DMS79 (cell line): Measurements from ENCODE around the gene GOLT1A.
A peak's percentile ranks its signal among the peaks of the same experiment; 100 is the strongest.

Experiments used
- DNase-seq: peaks from one replicate; lab custom pipeline; 2025; lab: John Stamatoyannopoulos, UW

The GOLT1A gene

DNA sequence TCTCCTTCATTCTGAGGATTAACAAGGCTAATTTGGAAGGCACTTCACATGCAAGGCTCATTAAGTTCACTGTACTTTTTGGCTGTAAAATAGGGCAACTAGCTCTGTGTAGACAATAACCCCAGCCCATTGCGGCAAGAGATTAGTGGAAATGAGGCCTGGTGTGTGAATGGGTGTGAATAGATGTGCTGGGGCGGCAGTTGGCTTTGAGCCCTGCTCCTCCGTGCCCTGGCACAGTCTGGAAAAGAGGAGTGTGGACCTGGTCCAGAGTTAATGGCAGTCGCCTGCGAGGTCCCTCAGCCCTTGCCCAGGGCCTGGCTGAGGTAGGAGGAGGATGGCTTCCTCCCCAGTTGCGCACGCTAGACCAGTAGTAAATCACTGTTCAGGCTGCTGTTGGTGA is 22.3 kb downstream of the GOLT1A start:
- peak; percentile 50 for DNase-seq

GRCh38 chr1:204190212-204191211 is 23.3 kb downstream of the GOLT1A start:
- no peak for DNase-seq

- no peak for DNase-seq
These were observed 24.7 kb downstream of the GOLT1A start for GRCh38 chr1:204188959-204189639.

- DNase-seq = no peak
These were observed 27.2 kb downstream of the GOLT1A start for GRCh38 chr1:204186597-204186996.

DNA sequence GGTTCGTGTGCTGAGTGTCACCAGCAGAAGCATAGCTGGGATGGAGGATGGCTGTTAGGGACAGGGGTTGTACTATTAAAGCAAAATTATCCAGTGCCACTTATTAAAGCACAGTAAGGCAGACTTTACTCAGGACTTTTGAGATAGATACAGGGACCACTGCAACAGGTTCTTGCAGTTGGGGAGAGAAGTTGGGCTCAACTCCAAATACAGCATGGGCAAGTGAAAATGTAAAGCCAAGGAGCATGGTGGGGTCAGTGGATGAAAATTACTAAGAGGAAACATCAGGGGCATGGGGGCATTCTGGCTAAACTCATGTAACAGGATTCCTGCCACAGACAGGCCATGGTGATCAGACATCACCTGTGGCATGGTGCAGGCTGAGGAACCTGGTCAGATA is 32.7 kb downstream of the GOLT1A start:
- no peak for DNase-seq

- DNase-seq = no peak
These were observed 33.7 kb downstream of the GOLT1A start for GRCh38 chr1:204180133-204180532.

DNA sequence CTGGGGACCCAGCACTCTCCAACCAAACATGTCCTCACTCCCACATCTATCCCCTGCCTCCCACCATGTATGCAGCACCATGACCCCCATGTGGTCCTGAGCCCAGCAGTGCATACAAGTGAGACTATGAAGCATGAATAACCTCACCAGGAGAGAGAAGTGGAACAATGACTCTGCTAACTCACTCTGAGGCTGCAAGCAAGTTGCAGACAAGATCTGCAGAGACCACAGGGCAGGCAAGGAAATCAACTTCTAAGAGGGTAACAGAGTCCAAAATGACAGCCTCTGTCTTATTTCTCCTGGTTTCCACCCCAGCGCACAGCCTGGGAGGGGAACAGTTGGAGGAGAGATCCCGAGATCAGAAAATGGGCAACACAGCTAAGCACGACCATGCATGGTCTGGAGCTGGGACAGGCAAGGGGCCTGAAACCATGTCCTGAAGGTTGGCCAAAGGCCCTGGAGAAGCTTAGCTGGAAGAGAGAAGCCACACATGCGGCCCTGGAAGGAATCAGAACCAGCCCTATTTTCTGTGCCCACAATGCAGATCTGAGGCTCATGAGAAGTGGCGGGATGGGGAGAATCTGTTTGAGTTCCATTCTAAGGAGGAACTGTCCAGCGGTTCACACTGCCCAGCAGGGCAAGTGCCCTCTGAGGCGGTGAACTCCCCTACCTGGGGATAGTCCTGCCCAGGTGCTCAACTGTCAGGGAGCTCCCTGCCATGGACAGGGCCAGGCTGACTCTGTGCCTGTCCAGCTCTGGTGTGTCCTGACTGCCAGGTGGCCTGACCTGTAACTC is 35.1 kb downstream of the GOLT1A start:
- DNase-seq = no peak

DNA sequence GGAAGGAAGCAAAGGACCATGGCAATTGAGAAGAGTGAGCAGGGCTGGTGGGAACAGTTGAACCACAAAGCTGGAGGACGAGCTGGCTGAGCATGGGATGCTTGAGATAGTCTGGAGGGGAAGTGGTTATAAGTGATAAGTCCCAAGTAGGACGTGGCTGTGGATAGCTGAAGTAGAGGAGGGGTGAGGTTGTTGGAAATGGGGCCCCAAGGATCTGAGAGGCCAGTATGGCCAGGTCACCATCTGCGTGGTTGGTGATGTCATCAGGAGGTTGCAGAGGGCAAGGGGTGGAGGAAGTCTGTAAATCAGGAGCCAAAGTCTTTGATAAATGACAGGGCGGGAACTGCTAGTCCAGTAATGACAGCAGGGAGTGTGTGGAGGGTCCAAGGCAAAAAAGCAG is 36.7 kb downstream of the GOLT1A start:
- DNase-seq = no peak

DNA sequence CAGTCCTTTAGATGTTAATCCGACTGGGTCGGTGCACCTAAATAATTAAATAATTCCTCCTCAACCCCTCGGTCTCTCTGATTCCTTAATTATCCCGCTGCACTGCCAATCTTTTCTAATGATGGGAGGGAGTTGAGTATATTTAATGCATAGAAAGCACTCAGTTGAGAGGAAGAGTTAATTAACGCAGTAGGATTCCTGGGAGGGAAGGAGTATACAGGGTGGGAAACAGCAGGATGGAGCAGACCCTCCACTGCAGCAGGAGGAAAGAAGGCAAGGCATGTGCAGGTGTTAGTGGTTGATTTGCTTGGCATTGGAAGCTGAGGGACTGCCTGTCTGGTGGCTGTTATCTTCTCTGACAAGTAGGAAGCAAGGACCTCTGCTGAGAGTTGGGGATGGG is 37.7 kb downstream of the GOLT1A start:
- no peak for DNase-seq

DNA sequence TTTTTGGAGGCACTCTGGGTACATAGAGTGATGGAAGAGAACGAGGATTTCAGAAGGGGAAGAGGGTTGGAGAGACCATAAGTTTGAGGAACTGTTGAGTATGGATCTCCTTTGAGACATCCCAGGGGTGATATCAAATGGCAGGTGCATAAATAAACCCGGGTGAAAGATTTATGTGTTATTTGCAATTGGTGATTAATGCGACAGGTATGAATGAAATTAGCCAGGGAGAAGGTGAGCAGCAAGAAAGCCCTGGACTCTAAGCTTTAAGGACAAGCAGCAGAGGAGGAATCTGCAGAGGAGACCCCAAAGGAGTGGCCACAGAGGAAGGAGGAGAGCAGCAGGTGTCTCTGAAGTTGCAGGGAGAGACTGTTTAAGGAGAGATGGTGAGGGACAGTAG is 38.8 kb downstream of the GOLT1A start:
- no peak for DNase-seq

DNA sequence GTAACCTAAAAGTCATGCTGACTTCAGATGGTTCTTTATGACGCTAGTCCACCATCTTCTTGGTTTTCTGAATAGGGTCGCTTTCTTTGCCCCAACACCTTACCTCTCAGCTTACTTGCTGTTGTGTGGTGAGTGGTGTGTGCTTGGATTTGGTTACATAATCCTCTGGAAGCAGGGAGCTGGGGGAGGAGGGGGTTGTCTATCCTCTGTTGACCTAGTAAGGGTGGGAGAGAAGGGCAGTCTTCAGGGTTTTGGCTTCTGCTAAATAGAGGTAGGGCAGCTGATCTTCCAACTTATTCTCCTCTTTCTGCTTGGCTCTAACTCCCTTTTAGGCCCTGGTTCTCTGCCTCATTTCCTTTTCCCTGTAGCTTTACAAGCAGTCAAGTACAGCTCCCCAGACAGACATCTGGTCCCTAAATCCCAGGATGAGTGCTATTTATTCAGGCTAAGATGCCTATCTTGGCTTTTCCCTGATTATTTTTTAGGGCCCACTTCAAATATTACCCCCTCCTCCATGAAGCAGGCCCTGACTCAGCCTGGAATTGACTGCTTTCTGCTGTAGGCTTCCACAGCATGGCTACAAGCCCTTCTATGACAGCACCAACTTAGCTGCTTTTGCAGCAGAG is 41.3 kb downstream of the GOLT1A start:
- DNase-seq = no peak

GRCh38 chr1:204171751-204172178 is 42.0 kb downstream of the GOLT1A start:
- no peak for DNase-seq

GRCh38 chr1:204170494-204171155 is 43.2 kb downstream of the GOLT1A start:
- DNase-seq = no peak

DNA sequence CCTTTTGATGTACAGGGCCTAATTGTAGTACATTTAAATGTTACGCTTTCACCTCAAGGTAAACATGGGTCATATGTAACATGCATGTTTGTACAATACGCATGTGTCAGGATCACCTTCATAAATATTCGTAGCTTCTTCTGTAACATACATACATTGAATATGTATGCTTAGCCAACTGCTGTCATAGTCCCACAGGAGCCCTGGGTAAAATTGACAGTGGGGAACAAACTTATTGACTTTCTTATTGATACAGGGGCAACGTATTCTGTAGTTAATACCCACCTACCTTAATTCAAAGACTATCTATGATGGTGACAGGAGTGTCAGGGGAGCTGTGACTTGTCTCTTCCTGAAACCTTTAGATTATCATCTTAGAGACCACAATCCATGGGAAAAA is 43.9 kb downstream of the GOLT1A start:
- DNase-seq = no peak

DNA sequence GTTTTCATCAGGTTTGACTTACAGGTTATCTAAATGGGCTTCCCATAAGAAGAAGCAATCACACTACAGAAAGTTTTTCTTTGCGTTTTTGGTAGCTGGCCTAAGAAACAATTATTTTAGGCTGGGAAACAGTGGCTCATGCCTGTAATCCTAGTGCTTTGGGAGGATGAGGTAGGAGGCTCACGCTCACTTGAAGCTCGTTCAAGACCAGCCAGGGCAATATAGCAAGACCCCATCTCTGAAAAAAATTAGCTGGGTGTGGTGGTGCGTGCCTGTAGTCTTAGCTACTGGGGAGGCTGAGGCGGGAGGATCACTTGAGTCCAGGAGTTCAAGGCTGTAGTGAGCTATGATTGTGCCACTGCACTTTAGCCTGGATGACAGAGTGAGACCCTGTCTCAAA is 46.1 kb downstream of the GOLT1A start:
- no peak for DNase-seq

DNA sequence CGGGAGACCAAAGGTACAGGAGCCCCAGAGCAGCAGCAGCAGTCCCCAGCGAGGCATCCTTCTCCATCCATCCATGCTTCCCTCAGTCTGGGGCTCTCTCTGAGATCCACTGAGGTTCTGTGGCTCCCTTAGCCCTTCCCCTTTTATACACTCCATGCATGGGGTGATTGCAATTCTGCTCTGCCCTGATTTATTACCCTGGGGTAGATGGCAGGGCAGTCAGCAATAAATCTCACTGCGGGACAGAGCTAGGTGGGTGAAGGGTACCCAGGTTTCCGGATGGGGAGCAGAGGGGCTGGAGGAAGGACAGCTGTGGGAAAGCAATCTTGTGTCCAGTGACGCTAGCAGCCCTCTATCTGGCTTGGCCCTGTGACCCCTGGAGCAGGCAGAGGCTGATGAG is 47.6 kb downstream of the GOLT1A start, which contains the start of gene REN:
Gene REN, minus strand, starts transcription at position 119 of the 400 bp plus-strand sequence. Its CDS starts 44 bp downstream, at position 75.
- DNase-seq = no peak

- DNase-seq = peak; percentile 66
These were observed 51.2 kb downstream of the GOLT1A start for GRCh38 chr1:204162494-204163074.

DNA sequence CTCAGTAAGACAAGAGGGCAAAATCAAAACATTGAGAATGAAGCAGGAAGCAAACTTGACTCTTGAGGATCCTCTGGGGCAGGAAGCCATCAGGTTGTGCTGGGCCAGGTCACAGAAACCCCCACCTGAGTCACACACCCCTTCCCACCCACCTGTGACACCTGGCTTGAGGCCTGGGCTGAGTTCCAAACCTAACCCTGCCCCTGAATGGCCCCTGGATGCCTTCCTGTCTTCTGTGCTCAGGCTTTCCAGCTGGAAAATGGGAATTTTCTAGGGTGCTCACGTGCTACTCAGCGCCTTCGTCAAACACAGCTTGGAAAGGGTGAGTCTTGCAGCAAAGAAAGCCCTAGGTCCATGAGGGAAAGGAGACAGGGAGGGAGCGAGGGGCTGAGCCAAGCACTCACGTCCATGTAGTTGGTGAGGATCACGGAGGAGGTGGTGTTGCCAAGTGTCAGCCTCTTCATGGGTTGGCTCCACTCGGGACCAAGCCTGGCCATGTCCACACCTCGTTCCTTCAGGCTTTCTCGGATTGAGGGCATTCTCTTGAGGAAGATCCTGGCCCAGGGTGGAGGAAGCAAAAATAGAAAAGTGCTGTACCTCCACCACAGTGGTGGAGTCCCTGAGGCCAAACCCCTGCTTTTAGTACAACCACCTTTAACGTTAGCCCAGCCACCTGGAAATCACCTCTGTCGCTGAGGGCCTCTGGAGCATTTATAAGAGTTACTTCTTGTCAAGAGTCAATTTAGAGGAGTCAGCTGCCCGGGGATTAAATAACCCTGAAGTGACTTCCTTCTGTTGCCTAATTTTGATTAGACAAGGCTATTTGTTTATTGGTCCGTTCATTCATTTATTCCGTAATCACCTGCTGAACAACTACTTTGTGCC is 51.9 kb downstream of the GOLT1A start:
- no peak for DNase-seq

- no peak for DNase-seq
These were observed 55.8 kb downstream of the GOLT1A start for GRCh38 chr1:204157962-204158361.

- DNase-seq = no peak
These were observed 57.9 kb downstream of the GOLT1A start for GRCh38 chr1:204155881-204156280.
